ENCODE results near the gene TCERG1L. TPM values are rescaled to one million over a fixed set of nuclear protein-coding genes. Genes with fewer than 3 reads are reported as not detected.
A peak's percentile ranks its signal among the peaks of the same experiment; 100 is the strongest.
"Not testable (repeated sequence)": the region's sequence is repeated elsewhere in the genome, so short reads cannot be mapped to it uniquely, and the experiment has no call there.

Gene TCERG1L
- polyA plus RNA-seq, 1 donor from 2014 or later: 0.53 TPM

DNA sequence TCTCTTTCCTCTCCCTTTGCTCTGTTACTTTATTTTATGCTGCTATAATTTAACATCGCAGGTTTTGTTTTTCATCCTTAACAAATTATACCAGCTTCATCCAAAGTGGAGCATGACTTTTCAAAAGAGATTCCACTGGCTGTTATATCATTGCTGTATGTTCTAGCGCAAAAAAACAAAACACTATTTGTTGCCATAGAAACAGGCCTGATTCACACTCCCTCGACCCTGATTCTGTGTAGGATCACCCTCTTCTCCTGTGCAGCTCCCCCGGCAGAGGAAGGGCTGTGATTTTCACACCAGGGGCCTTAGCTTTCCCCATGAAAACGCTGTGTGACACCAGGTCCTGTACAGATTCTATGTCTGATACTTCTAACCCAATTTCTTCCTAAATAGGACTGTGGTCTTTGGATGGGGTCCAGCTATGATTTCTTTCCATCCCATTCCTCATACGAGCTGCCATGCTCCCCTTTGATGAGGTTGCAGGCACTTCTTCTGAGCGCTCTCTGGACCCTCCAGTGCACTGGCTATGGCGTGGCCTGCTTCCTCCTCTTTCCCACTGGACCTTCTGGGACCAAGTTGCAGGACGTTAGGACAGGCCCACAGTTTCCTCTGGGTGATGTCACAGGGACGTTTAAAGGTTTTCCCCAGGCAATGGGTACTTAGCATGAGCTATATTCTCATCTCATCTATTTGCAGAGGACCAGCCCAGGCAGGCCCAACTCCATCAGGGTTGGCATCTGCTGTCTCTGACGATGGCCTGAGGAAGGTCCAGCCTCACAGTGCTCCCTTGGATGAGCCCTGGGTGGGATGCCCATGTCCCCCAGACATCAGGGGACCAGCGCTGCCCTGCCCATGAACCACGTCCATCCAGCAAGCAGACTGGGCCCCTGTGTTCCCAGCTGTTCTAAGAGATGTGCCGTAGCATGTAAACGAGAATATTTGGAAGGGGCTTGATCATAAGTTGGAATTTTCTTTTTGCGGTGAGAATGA, 210.8 kb downstream of the TCERG1L start:
- H3K9me2 ChIP-seq (ENCODE audit: insufficient read depth, low read length); H3K27me3 ChIP-seq (ENCODE audit: insufficient read depth, low read depth, low read length); H4K20me1 ChIP-seq (ENCODE audit: insufficient read depth); H3K4me3 ChIP-seq (ENCODE audit: low read length); H3F3A ChIP-seq (ENCODE audit: insufficient read depth, low read length, poor library complexity, severe bottlenecking); H2AFZ ChIP-seq (ENCODE audit: low read depth, low read length); H3K9ac ChIP-seq (ENCODE audit: low read length); H3K27ac ChIP-seq (ENCODE audit: low read length); H3K4me2 ChIP-seq (ENCODE audit: low read length); H3K9me3 ChIP-seq (ENCODE audit: low read length); H3K79me2 ChIP-seq (replicated peaks; ENCODE audit: insufficient read depth, low read length); H3K36me3 ChIP-seq (ENCODE audit: insufficient read depth, low read length): not testable (repeated sequence)
- TF ChIP-seq EP300 (conservative IDR thresholded peaks at IDR 0.05; ENCODE audit: poor library complexity, severe bottlenecking): peak; percentile 37

DNA sequence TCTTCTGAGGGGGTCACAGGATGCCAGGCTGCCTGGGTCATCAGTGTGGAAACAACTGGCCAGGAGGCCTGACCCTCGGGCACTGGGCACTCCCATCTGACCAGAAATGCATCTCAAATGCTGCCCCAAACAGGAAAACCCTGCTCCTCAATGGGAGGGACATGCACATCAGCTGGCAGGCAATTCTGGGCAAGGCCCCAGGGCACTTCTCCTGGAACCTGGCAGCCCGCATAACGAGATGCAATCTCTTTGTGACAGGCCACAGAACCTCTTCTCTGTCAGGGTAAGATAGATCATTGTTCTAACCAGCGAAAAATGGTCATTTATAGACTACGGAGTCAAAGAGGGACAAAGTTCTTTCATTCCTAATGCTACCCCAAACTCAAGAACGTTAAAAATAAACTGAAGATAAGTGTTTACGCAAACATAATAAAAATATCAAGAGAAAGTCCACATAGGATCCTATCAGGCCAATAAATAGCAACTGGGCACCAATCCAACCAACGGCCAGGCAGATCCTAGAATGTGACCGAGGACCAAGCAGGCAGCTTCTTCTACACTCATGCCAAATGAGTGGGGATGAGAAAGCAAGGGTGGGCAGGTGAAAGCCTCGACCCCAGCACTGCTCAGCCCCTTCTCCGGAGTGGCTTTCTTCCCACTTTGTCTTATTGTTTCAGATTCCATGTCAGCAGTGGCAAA, 212.3 kb downstream of the TCERG1L start:
- Histone ChIP-seq H3K27ac (ENCODE audit: low read length) (no peak overlapping the region), H3K27me3 (ENCODE audit: insufficient read depth, low read depth, low read length) (no peaks in the 10 kb centered on the region), H3K9me3 (ENCODE audit: low read length) (no peaks in the 10 kb centered on the region), H3K9ac (ENCODE audit: low read length) (no peak overlapping the region), H3K4me3 (ENCODE audit: low read length) (no peak overlapping the region), H3K36me3 (ENCODE audit: insufficient read depth, low read length) (no peaks in the 10 kb centered on the region), H3F3A (ENCODE audit: insufficient read depth, low read length, poor library complexity, severe bottlenecking) (no peaks in the 10 kb centered on the region), H2AFZ (ENCODE audit: low read depth, low read length) (no peak overlapping the region), H3K9me2 (ENCODE audit: insufficient read depth, low read length) (no peaks in the 10 kb centered on the region), H3K4me2 (ENCODE audit: low read length) (no peak overlapping the region), H3K79me2 (replicated peaks; ENCODE audit: insufficient read depth, low read length) (no peaks in the 10 kb centered on the region), H4K20me1 (ENCODE audit: insufficient read depth) (no peaks in the 10 kb centered on the region)
- TF ChIP-seq, protein P1, sequence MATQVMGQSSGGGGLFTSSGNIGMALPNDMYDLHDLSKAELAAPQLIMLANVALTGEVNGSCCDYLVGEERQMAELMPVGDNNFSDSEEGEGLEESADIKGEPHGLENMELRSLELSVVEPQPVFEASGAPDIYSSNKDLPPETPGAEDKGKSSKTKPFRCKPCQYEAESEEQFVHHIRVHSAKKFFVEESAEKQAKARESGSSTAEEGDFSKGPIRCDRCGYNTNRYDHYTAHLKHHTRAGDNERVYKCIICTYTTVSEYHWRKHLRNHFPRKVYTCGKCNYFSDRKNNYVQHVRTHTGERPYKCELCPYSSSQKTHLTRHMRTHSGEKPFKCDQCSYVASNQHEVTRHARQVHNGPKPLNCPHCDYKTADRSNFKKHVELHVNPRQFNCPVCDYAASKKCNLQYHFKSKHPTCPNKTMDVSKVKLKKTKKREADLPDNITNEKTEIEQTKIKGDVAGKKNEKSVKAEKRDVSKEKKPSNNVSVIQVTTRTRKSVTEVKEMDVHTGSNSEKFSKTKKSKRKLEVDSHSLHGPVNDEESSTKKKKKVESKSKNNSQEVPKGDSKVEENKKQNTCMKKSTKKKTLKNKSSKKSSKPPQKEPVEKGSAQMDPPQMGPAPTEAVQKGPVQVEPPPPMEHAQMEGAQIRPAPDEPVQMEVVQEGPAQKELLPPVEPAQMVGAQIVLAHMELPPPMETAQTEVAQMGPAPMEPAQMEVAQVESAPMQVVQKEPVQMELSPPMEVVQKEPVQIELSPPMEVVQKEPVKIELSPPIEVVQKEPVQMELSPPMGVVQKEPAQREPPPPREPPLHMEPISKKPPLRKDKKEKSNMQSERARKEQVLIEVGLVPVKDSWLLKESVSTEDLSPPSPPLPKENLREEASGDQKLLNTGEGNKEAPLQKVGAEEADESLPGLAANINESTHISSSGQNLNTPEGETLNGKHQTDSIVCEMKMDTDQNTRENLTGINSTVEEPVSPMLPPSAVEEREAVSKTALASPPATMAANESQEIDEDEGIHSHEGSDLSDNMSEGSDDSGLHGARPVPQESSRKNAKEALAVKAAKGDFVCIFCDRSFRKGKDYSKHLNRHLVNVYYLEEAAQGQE (IDR thresholded peaks at IDR 0.05; ENCODE audit: borderline replicate concordance): no peak
- TF ChIP-seq SMC3 (conservative IDR thresholded peaks at IDR 0.05; ENCODE audit: poor library complexity) (no peak), POLR2AphosphoS5 (IDR thresholded peaks at IDR 0.05) (no peak), MXI1 (conservative IDR thresholded peaks at IDR 0.05; ENCODE audit: poor library complexity, severe bottlenecking) (no peak), EP300 (conservative IDR thresholded peaks at IDR 0.05; ENCODE audit: poor library complexity, severe bottlenecking) (no peak), RAD21 (conservative IDR thresholded peaks at IDR 0.05) (no peak), TAF1 (IDR thresholded peaks at IDR 0.05; ENCODE audit: low read depth) (no peak), EZH2 (IDR thresholded peaks at IDR 0.05; ENCODE audit: borderline replicate concordance, insufficient read depth, low read length, poor library complexity, severe bottlenecking) (no peak)
- TF ChIP-seq, protein P2, sequence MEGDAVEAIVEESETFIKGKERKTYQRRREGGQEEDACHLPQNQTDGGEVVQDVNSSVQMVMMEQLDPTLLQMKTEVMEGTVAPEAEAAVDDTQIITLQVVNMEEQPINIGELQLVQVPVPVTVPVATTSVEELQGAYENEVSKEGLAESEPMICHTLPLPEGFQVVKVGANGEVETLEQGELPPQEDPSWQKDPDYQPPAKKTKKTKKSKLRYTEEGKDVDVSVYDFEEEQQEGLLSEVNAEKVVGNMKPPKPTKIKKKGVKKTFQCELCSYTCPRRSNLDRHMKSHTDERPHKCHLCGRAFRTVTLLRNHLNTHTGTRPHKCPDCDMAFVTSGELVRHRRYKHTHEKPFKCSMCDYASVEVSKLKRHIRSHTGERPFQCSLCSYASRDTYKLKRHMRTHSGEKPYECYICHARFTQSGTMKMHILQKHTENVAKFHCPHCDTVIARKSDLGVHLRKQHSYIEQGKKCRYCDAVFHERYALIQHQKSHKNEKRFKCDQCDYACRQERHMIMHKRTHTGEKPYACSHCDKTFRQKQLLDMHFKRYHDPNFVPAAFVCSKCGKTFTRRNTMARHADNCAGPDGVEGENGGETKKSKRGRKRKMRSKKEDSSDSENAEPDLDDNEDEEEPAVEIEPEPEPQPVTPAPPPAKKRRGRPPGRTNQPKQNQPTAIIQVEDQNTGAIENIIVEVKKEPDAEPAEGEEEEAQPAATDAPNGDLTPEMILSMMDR (IDR thresholded peaks at IDR 0.05; ENCODE audit: poor library complexity, severe bottlenecking): no peak
